Mammary epithelial cell (primary cell): ENCODE measurements around the gene PADI6.

Experiments
- CTCF ChIP-seq, 2 donors: IDR thresholded peaks in 1 of 2; conservative IDR thresholded peaks in 1 of 2; 2 replicates each; pipeline ENCODE4 v1.5.1; 2011 to 2012; ENCODE audit warnings: inconsistent platforms in 2 of 2, low read length in 2 of 2, mild to moderate bottlenecking in 2 of 2, control low read depth in 1 of 2, low read depth in 1 of 2; ENCODE audit not compliant: insufficient read depth in 1 of 2; ENCODE audit errors: extremely low read depth in 1 of 2
- EZH2 ChIP-seq: IDR thresholded peaks from 2 replicates; pipeline ENCODE4 v1.6.1; 2012; ENCODE audit warnings: low read length, inconsistent platforms, borderline replicate concordance

GRCh38 chr1:17350083-17350482, 21.9 kb upstream of the PADI6 start:
- no peak for TF ChIP-seq CTCF (conservative IDR thresholded peaks at IDR 0.05 in 1 of 2, IDR thresholded peaks at IDR 0.05 in 1 of 2; ENCODE audit: extremely low read depth in 1 of 2, insufficient read depth in 1 of 2, low read depth in 1 of 2, low read length in 2 of 2)
- TF ChIP-seq EZH2: no peak
